Body of pancreas (tissue), 4 donors: ENCODE results near the gene GLIS2. TPM values are rescaled to one million over a fixed set of nuclear protein-coding genes. Genes with fewer than 3 reads are reported as not detected.
A peak's percentile ranks its signal among the peaks of the same experiment; 100 is the strongest.

Experiments used
- ATAC-seq: fragments of 150-250 bp; one replicate; pipeline ENCODE4 v1.9.1; 2016
- DNase-seq, 4 donors: peaks; one replicate each; pipeline ENCODE4 v3.0.0-alpha.2; 2019
- H3K27ac ChIP-seq, 4 donors: fragments of 200-600 bp; sonication (generic); 1 replicate in 3 of 4; 2 replicates in 1 of 4; pipeline versions ENCODE4 v1.5.1 to v1.6.1; 2016 to 2019; ENCODE audit warnings: mild to moderate bottlenecking in 1 of 4, mixed read lengths in 1 of 4, moderate library complexity in 1 of 4
- H3K27me3 ChIP-seq, 2 donors: fragments of 200-600 bp; sonication (generic); one replicate each; pipeline ENCODE4 v1.6.0; 2016; ENCODE audit warnings: mild to moderate bottlenecking in 1 of 2
- H3K36me3 ChIP-seq, 2 donors: fragments of 200-600 bp; sonication (generic); replicated peaks in 1 of 2; 2 replicates each; pipeline ENCODE4 v1.5.1; 2016; ENCODE audit warnings: low read depth in 2 of 2; ENCODE audit not compliant: insufficient read depth in 1 of 2
- H3K4me1 ChIP-seq: fragments of 200-600 bp; sonication (generic); one replicate; pipeline ENCODE4 v1.6.0; 2016
- H3K4me3 ChIP-seq, 2 donors: fragments of 200-600 bp; sonication (generic); 1 replicate in 1 of 2; 2 replicates in 1 of 2; pipeline ENCODE4 v1.5.1; 2016 to 2019
- H3K9me3 ChIP-seq, 3 donors: fragments of 200-600 bp; sonication (generic); 1 replicate in 2 of 3; 2 replicates in 1 of 3; pipeline ENCODE4 v1.5.1; 2016
- POLR2A ChIP-seq, 3 donors: fragments of 450-650 bp; IDR thresholded peaks; one replicate each; pipeline ENCODE4 v1.6.1; 2016; ENCODE audit warnings: antibody characterized with exemption in 3 of 3, mild to moderate bottlenecking in 2 of 3
- WGBS, 2 donors: methylation state at CpG; one replicate each; pipeline ENCODE4 v1.1.5; 2017; 5-methylcytosine and 5-hydroxymethylcytosine counted together
- intact Hi-C: fragments of 100-400 bp; cut with DNase I; formaldehyde crosslinking; loops from one replicate; pipeline ENCODE4 v1.15.1; 2023
- total RNA-seq, 2 donors: library from RNA; depleted of rRNA; stranded (reverse); fragments of >200 nt; gene quantifications; one replicate each; pipeline ENCODE4 v1.1.0, GENCODE V29; 2016
- TF ChIP-seq, protein P1 (sequence below), 7 experiments: fragments of 450-650 bp in 4 of 7; fragments of 200-600 bp in 3 of 7; sonication (generic) in 3 of 7; IDR thresholded peaks; one replicate each; pipeline ENCODE4 v1.5.1; 2016 to 2019; ENCODE audit warnings: antibody characterized with exemption in 7 of 7

The GLIS2 gene
- total RNA-seq, 2 donors from 2014 or later = 6.0 to 6.3 TPM

DNA sequence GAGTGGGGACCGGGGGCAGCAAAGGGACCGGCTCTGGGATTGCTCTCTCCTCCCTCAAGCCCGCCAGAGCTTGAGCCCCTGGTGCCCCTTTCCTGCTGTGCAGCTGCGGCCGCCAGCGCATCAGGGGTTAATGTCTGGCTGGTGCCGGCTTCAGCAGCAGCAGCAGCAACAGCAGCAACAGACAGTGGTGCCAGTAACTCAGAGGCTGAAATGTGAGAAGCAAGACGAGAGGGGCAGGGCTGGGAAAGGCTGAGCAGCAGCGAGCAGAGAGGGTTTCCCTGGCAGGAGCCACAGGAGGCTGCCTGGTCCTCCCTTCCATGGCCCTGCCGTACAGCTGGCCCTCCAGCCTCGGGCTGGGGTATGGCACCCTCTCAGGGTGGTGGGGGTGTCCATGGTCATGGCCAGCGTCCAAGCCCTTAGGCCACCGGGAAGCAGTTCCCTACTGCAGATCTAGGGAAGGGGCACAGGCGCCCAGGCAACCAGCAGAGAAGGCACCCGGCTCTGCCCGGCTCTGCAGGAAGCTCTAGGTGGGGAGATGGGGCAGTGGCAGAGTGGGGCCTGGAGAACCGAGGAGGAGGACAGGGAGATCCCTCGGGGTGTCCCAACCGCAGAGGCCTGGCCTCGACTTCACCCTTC lies 21.9 kb upstream of the GLIS2 start:
- 12 to 14% methylated on average over 7 to 19 of the region's 20 CpGs for WGBS, 2 donors
- no peak overlapping the region for H3K4me3 ChIP-seq
- peak overlapping the region in 2 of 4 donors; percentile 39 to 60 for H3K27ac ChIP-seq
- H3K4me1 ChIP-seq = peaks cover 10% of the 10 kb centered on the region
- H3K36me3 ChIP-seq = no peaks in the 10 kb centered on the region
- no peaks in the 10 kb centered on the region for H3K9me3 ChIP-seq
- intact Hi-C loops = loop anchor here (5.0 to 10.0 kb wide), 2 partner anchors 38 to 111 kb away; no protein-coding TSS in a partner anchor
- H3K27me3 ChIP-seq = no peaks in the 10 kb centered on the region
- peak in 3 of 4 donors; percentile 52 to 66 (median 59) for DNase-seq
- peak; percentile 72 for ATAC-seq
- TF ChIP-seq, protein P1, sequence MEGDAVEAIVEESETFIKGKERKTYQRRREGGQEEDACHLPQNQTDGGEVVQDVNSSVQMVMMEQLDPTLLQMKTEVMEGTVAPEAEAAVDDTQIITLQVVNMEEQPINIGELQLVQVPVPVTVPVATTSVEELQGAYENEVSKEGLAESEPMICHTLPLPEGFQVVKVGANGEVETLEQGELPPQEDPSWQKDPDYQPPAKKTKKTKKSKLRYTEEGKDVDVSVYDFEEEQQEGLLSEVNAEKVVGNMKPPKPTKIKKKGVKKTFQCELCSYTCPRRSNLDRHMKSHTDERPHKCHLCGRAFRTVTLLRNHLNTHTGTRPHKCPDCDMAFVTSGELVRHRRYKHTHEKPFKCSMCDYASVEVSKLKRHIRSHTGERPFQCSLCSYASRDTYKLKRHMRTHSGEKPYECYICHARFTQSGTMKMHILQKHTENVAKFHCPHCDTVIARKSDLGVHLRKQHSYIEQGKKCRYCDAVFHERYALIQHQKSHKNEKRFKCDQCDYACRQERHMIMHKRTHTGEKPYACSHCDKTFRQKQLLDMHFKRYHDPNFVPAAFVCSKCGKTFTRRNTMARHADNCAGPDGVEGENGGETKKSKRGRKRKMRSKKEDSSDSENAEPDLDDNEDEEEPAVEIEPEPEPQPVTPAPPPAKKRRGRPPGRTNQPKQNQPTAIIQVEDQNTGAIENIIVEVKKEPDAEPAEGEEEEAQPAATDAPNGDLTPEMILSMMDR (IDR thresholded peaks at IDR 0.05) = no peak
- no peak for TF ChIP-seq POLR2A (IDR thresholded peaks at IDR 0.05)

DNA sequence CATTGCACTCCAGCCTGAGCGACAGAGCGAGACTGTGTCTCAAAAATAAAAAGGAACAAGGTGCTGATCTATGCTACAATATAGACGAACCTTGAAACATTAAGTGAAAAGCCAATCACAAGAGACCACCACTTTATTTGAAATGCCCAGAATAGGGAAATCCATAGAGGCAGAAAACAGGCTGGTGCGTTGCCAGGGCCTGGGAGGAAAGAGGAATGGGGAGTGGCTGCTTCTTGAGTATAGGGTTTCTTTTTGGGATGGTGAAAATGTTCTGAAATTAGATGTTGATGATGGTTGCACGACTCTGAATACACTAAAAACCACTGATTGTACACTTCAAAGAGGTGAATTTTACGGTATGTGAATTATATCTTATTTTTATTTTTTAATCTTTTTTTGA lies 20.3 kb upstream of the GLIS2 start:
- no peaks in the 10 kb centered on the region for H3K36me3 ChIP-seq
- no peak for TF ChIP-seq POLR2A (IDR thresholded peaks at IDR 0.05)
- TF ChIP-seq, protein P1 (IDR thresholded peaks at IDR 0.05) = no peak
- H3K27ac ChIP-seq = no peak overlapping the region
- intact Hi-C loops = loop anchor here (10.0 kb wide), 1 partner anchor 109 kb away; no protein-coding TSS in a partner anchor
- no peaks in the 10 kb centered on the region for H3K27me3 ChIP-seq
- peaks cover 10% of the 10 kb centered on the region for H3K4me1 ChIP-seq
- 80 to 83% methylated on average over 6 of the region's 6 CpGs for WGBS, 2 donors
- no peak overlapping the region for H3K4me3 ChIP-seq
- ATAC-seq (no peak), DNase-seq (no peak)
- no peaks in the 10 kb centered on the region for H3K9me3 ChIP-seq

DNA sequence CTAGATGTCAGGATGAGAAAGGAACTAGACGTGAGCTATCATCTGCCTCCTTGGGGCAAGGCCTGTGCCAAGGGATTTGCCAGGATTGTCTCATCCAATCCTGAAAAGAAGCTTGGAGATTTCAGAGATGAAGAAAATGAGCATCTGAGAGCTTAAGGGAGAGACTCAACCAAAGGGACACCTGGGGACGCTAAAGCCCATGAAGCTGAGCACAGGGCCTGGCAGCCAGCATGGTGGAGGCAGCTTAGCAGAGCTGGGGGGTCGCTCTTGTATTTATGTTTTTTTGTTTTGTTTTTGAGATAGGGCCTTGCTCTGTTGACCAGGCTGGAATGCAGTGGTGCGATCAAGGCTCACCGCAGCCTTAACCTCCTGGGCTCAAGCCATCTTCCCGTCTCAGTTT lies 18.4 kb upstream of the GLIS2 start:
- no peak for DNase-seq
- Histone ChIP-seq H3K36me3 (no peaks in the 10 kb centered on the region), H3K27me3 (no peaks in the 10 kb centered on the region), H3K4me3 (no peak overlapping the region), H3K27ac (no peak overlapping the region), H3K4me1 (peaks cover 10% of the 10 kb centered on the region), H3K9me3 (no peaks in the 10 kb centered on the region)
- ATAC-seq = no peak
- no peak for TF ChIP-seq POLR2A (IDR thresholded peaks at IDR 0.05)
- TF ChIP-seq, protein P1 (IDR thresholded peaks at IDR 0.05) = no peak
- 81 to 87% methylated on average over 6 of the region's 6 CpGs for WGBS, 2 donors
- intact Hi-C loops = loop anchor here (10.0 kb wide), 1 partner anchor 107 kb away; no protein-coding TSS in a partner anchor

GRCh38 chr16:4298761-4299522 lies 16.9 kb upstream of the GLIS2 start:
- intact Hi-C loops = loop anchor here (10.0 kb wide), 1 partner anchor 106 kb away; no protein-coding TSS in a partner anchor

More at GRCh38 chr16:4298761-4299522, 16.9 kb upstream of the GLIS2 start:
- TF ChIP-seq, protein P1 (IDR thresholded peaks at IDR 0.05) = no peak
- no peak for TF ChIP-seq POLR2A (IDR thresholded peaks at IDR 0.05)
- WGBS, 2 donors = 46 to 56% methylated on average over 11 to 15 of the region's 15 CpGs
- ATAC-seq (peak; percentile 77), DNase-seq (peak in 3 of 4 donors; percentile 39 to 76 (median 61))
- no peaks in the 10 kb centered on the region for H3K9me3 ChIP-seq
- peaks cover 4% of the 10 kb centered on the region for H3K4me1 ChIP-seq
- H3K27ac ChIP-seq = peak overlapping the region; percentile 14 to 70 (median 60)
- no peaks in the 10 kb centered on the region for H3K36me3 ChIP-seq
- no peak overlapping the region for H3K4me3 ChIP-seq
- no peaks in the 10 kb centered on the region for H3K27me3 ChIP-seq
